Mucosa of rectum (tissue), 2 donors: ENCODE measurements around the gene GSTT4.

Experiments used
- H3K27ac ChIP-seq, 2 donors: one replicate each; pipeline ENCODE4 v1.7.0; 2013; ENCODE audit warnings: inconsistent platforms in 2 of 2, low read depth in 2 of 2, low read length in 2 of 2
- H3K27me3 ChIP-seq, 2 donors: one replicate each; pipeline ENCODE4 v1.7.0; 2013; ENCODE audit warnings: low read length in 2 of 2; ENCODE audit not compliant: control insufficient read depth in 2 of 2, insufficient read depth in 2 of 2
- H3K36me3 ChIP-seq, 2 donors: one replicate each; pipeline ENCODE4 v1.7.0; 2013; ENCODE audit warnings: low read length in 2 of 2; ENCODE audit not compliant: control insufficient read depth in 2 of 2, insufficient read depth in 2 of 2
- H3K4me1 ChIP-seq, 2 donors: one replicate each; pipeline ENCODE4 v1.7.0; 2013; ENCODE audit warnings: low read length in 2 of 2, mild to moderate bottlenecking in 1 of 2; ENCODE audit not compliant: control insufficient read depth in 2 of 2, insufficient read depth in 2 of 2
- H3K4me3 ChIP-seq, 2 donors: one replicate each; pipeline ENCODE4 v1.7.0; 2013; ENCODE audit warnings: low read length in 2 of 2
- H3K9ac ChIP-seq, 2 donors: one replicate each; pipeline ENCODE4 v1.7.0; 2013; ENCODE audit warnings: low read length in 2 of 2, low read depth in 1 of 2, mild to moderate bottlenecking in 1 of 2
- H3K9me3 ChIP-seq, 2 donors: one replicate each; pipeline ENCODE4 v1.7.0; 2013; ENCODE audit warnings: low read length in 2 of 2; ENCODE audit not compliant: control insufficient read depth in 2 of 2
- donor health status: healthy.
- donor health status: Normal muscosa, but diverticular disease.

Gene GSTT4

DNA sequence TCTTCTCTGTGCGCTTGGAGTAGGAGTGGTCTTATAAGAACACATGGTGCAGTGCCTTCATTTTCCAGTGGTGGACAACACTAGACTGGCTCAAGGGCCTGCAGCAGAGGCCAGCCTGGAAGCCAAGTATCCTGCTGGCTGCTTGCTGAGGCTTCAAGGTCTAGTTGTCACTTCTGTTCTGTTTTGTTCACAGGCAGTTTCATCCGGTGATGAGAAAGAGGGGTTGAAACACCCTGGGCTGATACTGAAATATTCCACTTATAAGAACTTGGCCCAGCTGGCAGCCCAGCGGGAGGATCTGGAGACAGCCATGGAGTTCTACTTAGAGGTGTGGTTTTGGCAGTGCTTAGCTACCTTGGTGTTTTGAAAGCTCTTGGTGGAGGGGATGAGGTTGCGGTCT, 35.7 kb upstream of the GSTT4 start:
- H3K9me3 ChIP-seq, result no peaks in the 10 kb centered on the region
- H3K36me3 ChIP-seq, result peaks cover 51 to 66% of the 10 kb centered on the region in 2 donors
- no peaks in the 10 kb centered on the region for H3K4me1 ChIP-seq
- no peak overlapping the region for H3K27ac ChIP-seq
- H3K27me3 ChIP-seq, result no peaks in the 10 kb centered on the region
- no peak overlapping the region for H3K4me3 ChIP-seq
- no peak overlapping the region for H3K9ac ChIP-seq

DNA sequence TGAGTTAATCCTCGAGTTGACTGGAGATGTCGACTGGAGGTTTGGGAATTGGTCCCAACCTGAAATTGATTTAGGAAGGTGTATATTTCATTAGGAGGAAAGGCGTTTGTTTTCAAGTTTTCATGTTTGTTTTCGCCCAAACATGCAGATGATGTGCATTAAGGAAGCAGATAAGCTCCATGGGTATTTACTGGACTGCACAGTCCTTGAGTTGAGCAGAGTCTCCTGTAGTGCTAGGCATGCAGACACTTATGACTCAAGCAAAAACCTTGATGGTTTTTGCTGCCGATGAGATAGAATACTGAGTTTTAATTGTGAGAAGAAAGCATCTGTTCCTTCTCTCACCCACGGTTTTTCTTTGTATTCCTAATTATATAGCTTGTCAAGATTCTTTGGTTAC, 33.8 kb upstream of the GSTT4 start:
- H3K27me3 ChIP-seq, result no peaks in the 10 kb centered on the region
- H3K4me3 ChIP-seq, result no peak overlapping the region
- H3K9ac ChIP-seq, result no peak overlapping the region
- H3K9me3 ChIP-seq, result no peaks in the 10 kb centered on the region
- H3K4me1 ChIP-seq, result no peaks in the 10 kb centered on the region
- H3K27ac ChIP-seq, result no peak overlapping the region
- peaks cover 53 to 61% of the 10 kb centered on the region in 2 donors for H3K36me3 ChIP-seq

DNA sequence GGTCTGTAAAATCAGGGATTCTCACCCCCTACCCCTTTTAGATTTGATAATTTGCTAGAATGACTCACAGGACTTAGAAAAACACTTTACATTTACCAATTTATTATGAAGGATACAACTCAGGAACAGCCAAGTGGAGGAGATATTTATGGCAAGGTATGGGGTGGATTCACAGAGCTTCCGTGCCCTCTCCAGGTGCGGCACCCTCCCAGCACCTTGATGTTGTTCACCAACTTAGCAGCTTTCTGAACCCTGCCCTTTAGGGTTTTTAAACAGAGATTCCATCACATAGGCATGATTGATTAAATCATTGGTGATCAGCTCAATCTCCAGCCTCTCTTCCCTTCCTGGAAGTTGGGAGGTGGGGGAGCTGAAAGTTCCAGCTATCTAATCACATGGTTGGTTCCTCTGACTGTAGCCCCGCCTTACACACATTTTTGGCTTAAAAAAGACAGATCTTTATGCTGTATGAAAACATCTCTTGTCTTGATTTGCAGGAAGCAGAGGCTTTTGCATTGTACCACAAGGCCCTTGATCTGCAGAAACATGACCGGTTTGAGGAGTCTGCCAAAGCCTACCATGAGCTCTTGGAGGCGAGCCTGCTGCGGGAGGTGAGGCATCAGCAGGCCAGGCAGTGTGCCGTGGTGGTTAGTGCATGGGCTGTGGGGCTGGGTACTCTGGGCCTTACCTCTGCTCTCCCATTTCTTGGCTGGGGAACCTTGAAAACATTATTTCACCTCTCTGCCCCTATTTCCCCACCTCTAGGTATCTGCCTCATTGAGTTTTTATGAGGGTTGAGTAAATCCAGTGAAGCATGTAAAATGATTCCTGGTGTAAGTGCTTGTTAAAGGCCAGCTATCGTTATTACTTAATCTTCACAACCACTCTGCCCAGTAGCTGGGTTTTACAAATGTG, 32.9 kb upstream of the GSTT4 start:
- Histone ChIP-seq H3K36me3 (peaks cover 53 to 57% of the 10 kb centered on the region in 2 donors), H3K27me3 (no peaks in the 10 kb centered on the region), H3K9ac (no peak overlapping the region), H3K9me3 (no peaks in the 10 kb centered on the region), H3K27ac (no peak overlapping the region), H3K4me3 (no peak overlapping the region), H3K4me1 (no peaks in the 10 kb centered on the region)

DNA sequence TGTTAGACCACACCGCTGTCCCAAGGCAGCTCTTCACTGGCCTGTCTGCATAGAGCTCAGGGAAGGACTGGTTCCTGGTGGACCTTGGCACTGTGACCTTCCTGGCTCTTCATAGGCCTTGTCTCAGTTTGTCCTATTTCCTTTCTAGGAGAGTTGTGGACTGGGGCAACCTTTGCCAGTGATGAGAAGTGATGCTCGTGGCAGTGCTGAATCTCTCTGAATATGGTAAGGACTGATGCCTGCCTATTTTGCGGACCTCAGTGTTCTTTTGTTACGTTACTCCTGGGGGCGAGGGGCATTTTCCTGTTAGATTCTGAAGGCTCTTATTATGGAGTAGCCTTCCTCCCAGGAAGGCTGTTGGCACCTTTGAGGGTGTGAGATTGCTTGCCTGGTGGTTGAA, 30.0 kb upstream of the GSTT4 start:
- no peak overlapping the region for H3K4me3 ChIP-seq
- H3K4me1 ChIP-seq, result no peaks in the 10 kb centered on the region
- peaks cover 34 to 45% of the 10 kb centered on the region in 2 donors for H3K36me3 ChIP-seq
- H3K9me3 ChIP-seq, result no peaks in the 10 kb centered on the region
- no peak overlapping the region for H3K9ac ChIP-seq
- H3K27me3 ChIP-seq, result no peaks in the 10 kb centered on the region
- H3K27ac ChIP-seq, result no peak overlapping the region

DNA sequence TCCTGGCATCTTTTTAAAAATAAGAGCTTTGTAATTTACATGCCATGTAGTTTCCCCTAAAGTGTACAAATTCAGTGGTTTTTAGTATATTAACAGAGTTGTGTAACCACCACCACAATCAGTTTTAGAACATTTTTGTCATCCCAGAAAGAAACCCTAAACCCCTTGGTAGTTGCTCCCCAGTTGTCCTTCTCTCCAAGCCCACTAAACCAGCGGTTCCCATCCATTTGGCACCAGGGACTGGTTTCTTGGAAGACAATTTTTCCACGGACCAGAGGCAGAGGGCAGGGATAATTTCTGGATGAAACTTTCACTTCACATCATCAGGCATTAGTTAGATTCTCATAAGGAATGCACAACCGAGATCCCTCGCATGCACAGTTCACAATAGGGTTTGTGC, 28.5 kb upstream of the GSTT4 start:
- Histone ChIP-seq H3K27ac (no peak overlapping the region), H3K36me3 (peaks cover 22 to 30% of the 10 kb centered on the region in 2 donors), H3K27me3 (no peaks in the 10 kb centered on the region), H3K4me3 (no peak overlapping the region), H3K9ac (no peak overlapping the region), H3K9me3 (no peaks in the 10 kb centered on the region), H3K4me1 (no peaks in the 10 kb centered on the region)

DNA sequence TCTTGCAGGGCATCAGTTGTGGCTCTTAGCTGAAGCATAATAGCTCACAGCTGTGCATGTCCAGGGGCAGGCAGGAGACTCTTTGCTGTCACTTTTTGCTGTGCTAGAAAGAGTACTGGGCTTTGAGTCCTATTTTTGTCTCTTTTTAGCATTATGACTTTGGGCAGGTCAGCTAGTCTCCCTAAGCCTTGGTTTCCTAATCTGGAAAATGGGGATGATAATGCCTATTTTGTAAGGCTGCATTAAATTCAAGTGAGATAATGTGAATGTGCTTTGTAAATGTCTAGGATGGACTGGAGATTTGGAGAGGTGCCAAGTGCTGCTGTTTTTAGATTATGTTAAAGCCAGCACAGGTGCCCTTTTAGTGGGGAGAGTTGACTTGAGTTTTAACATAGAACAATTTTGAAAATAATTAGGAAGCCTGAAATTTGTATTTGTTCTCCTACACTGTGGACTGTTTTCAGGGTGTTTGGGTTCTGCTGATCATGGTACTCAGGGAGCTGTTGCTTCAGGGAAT, 25.0 kb upstream of the GSTT4 start:
- Histone ChIP-seq H3K36me3 (peaks cover under 1 to 8% of the 10 kb centered on the region in 2 donors), H3K4me1 (no peaks in the 10 kb centered on the region), H3K27ac (no peak overlapping the region), H3K27me3 (no peaks in the 10 kb centered on the region), H3K4me3 (no peak overlapping the region), H3K9ac (no peak overlapping the region), H3K9me3 (no peaks in the 10 kb centered on the region)

DNA sequence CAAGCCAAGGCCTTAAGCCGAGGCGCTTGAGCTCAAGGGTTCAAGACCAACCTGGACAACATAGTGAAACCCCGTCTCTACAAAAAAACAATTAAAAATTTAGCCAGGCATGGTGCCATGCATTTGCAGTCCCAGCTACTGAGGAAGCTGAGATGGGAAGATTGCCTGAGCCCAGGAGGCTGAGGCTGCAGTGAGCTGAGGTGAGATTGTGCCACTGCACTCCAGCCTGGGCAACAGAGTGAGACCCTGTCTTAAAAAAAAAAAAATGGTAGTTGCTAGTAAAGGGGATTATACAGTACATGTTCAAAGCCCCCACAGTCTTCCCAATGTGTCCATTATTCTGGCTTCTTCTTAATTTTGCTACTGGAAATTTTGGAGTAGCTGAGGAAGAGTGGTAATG, 24.1 kb upstream of the GSTT4 start:
- Histone ChIP-seq H3K4me1 (no peaks in the 10 kb centered on the region), H3K9ac (no peak overlapping the region), H3K36me3 (peaks cover 0 to 8% of the 10 kb centered on the region in 2 donors), H3K27ac (no peak overlapping the region), H3K4me3 (no peak overlapping the region), H3K9me3 (no peaks in the 10 kb centered on the region), H3K27me3 (no peaks in the 10 kb centered on the region)

DNA sequence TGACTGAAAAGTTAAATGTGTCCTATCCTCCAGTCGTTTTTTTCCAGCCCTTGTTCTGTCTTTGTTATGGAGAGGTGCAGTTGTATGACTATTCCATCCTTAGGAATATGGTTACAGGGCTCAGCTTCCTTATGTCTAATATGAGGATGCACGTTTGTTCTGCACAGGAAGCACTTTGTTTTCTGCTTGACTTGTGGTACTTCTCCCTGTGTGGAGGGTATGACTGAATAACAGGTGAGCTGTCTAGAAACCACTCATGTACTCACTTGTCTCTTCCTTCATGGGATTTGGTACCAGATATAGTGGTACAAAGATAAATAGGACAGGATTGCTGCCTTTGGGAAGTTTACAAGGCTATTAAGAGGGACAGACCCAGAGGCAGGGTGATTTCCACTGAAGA, 23.3 kb upstream of the GSTT4 start:
- Histone ChIP-seq H3K4me3 (no peak overlapping the region), H3K9ac (no peak overlapping the region), H3K36me3 (peaks cover 0 to 8% of the 10 kb centered on the region in 2 donors), H3K4me1 (no peaks in the 10 kb centered on the region), H3K27me3 (no peaks in the 10 kb centered on the region), H3K9me3 (no peaks in the 10 kb centered on the region), H3K27ac (no peak overlapping the region)

DNA sequence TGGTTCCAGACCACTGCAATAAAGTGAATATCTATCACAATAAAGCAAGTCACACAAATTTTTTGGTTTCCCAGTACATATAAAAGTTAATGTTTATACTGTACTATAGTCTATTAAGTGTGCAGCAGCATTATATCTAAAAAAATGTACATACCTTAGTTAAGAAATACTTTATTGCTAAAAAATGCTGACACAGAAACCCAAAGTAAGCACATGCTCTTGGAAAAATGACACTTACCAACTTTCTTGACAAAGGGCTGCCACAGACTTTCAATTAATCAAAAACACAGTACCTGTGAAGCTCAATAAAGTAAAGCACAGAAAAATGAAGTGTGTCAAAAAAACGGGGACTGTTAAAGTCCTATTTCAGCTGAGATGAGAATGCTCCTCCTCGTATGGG, 22.7 kb upstream of the GSTT4 start:
- Histone ChIP-seq H3K36me3 (peaks cover 0 to 8% of the 10 kb centered on the region in 2 donors), H3K27ac (no peak overlapping the region), H3K9ac (no peak overlapping the region), H3K9me3 (no peaks in the 10 kb centered on the region), H3K4me1 (no peaks in the 10 kb centered on the region), H3K4me3 (no peak overlapping the region), H3K27me3 (no peaks in the 10 kb centered on the region)

DNA sequence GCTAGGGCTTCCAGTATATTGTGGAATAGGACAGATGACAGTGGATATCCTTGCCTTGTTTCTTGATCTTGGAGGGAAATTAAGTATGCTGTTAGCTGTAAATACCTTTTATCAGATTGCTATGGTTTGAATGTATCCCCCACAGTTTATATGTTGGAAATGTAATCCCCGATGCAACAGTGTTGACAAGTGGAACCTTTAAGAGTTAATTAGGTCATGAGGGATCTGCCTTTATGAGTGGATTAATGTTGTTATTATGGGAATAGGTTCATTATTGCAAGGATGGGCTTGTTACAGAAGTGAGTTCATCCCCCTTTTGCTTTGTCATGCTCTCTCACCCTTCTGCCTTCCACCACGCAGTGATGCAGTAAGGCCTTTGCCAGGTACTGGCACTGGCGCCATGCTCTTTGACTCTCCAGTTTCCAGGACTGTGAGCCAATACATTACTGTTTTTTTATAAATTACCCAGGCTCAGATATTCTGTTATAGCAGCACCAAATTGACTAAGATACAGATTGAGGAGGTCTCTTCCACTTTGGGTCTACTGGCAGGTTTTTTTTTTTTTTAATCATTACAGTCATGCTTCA, 22.2 kb upstream of the GSTT4 start:
- Histone ChIP-seq H3K27ac (no peak overlapping the region), H3K4me3 (no peak overlapping the region), H3K9ac (no peak overlapping the region), H3K4me1 (no peaks in the 10 kb centered on the region), H3K9me3 (no peaks in the 10 kb centered on the region), H3K36me3 (peaks cover 0 to 8% of the 10 kb centered on the region in 2 donors), H3K27me3 (no peaks in the 10 kb centered on the region)
